MV-4-11 (cell line): ENCODE results near the gene PIAS1.
"Not testable (repeated sequence)": the region's sequence is repeated elsewhere in the genome, so short reads cannot be mapped to it uniquely, and the experiment has no call there.

Source experiments
- DNase-seq: peaks from one replicate; lab custom pipeline; 2025; lab: John Stamatoyannopoulos, UW

Gene PIAS1

GRCh38 chr15:68234520-68234919 is 180.4 kb downstream of the PIAS1 start:
- not testable (repeated sequence) for DNase-seq

- no peak for DNase-seq
Observed at GRCh38 chr15:68235022-68235421, 180.9 kb downstream of the PIAS1 start.

GRCh38 chr15:68239025-68239424 is 184.9 kb downstream of the PIAS1 start:
- no peak for DNase-seq

GRCh38 chr15:68241088-68241935 is 187.2 kb downstream of the PIAS1 start:
- DNase-seq: no peak
